Measurements from ENCODE around the gene SLC17A2. TPM values are rescaled to one million over a fixed set of nuclear protein-coding genes. Genes with fewer than 3 reads are reported as not detected.

Gene SLC17A2
- total and polyA plus RNA-seq, 2 experiments from 2014 or later = not detected

- Histone ChIP-seq H2AFZ (no peak overlapping the region), H3K36me3 (ENCODE audit: insufficient read depth) (no peaks in the 10 kb centered on the region), H4K20me1 (replicated peaks; ENCODE audit: insufficient read depth) (no peaks in the 10 kb centered on the region), H3K9me2 (ENCODE audit: insufficient read depth) (no peaks in the 10 kb centered on the region), H3K79me2 (replicated peaks; ENCODE audit: insufficient read depth) (no peaks in the 10 kb centered on the region), H3F3A (replicated peaks; ENCODE audit: low read depth) (no peaks in the 10 kb centered on the region), H3K4me3 (no peak overlapping the region), H3K27me3 (ENCODE audit: insufficient read depth) (no peaks in the 10 kb centered on the region), H3K27ac (ENCODE audit: low read depth) (no peak overlapping the region), H3K4me2 (no peak overlapping the region), H3K4me1 (ENCODE audit: insufficient read depth) (no peaks in the 10 kb centered on the region)
- no peaks in the 10 kb centered on the region for H3K4me1 Mint-ChIP-seq
- H3K27ac Mint-ChIP-seq = no peak overlapping the region
- no peak overlapping the region for H3K4me3 Mint-ChIP-seq
- ATAC-seq = no peak
- H3K36me3 Mint-ChIP-seq (ENCODE audit: low read depth) = no peaks in the 10 kb centered on the region
- no peaks in the 10 kb centered on the region for H3K27me3 Mint-ChIP-seq (ENCODE audit: insufficient read depth, low read depth, poor library complexity)
- no peaks in the 10 kb centered on the region for H3K9me3 Mint-ChIP-seq
- DNase-seq (ENCODE audit: low spot score) = no peak
- TF ChIP-seq, protein P1, sequence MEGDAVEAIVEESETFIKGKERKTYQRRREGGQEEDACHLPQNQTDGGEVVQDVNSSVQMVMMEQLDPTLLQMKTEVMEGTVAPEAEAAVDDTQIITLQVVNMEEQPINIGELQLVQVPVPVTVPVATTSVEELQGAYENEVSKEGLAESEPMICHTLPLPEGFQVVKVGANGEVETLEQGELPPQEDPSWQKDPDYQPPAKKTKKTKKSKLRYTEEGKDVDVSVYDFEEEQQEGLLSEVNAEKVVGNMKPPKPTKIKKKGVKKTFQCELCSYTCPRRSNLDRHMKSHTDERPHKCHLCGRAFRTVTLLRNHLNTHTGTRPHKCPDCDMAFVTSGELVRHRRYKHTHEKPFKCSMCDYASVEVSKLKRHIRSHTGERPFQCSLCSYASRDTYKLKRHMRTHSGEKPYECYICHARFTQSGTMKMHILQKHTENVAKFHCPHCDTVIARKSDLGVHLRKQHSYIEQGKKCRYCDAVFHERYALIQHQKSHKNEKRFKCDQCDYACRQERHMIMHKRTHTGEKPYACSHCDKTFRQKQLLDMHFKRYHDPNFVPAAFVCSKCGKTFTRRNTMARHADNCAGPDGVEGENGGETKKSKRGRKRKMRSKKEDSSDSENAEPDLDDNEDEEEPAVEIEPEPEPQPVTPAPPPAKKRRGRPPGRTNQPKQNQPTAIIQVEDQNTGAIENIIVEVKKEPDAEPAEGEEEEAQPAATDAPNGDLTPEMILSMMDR (conservative IDR thresholded peaks at IDR 0.05; ENCODE audit: low read depth in 2 of 2) = no peak
- TF ChIP-seq CREB1 (CRISPR knock-in tag; IDR thresholded peaks at IDR 0.05; ENCODE audit: low read depth) (no peak), POLR2AphosphoS5 (IDR thresholded peaks at IDR 0.05; ENCODE audit: low read depth) (no peak), ETS1 (IDR thresholded peaks at IDR 0.05) (no peak), REST (IDR thresholded peaks at IDR 0.05; ENCODE audit: unreplicated experiment) (no peak), NANOG (IDR thresholded peaks at IDR 0.05; ENCODE audit: borderline replicate concordance) (no peak), ZNF331 (CRISPR knock-in tag; IDR thresholded peaks at IDR 0.05; ENCODE audit: low read depth) (no peak), JUNB (IDR thresholded peaks at IDR 0.05; ENCODE audit: unreplicated experiment) (no peak), ZNF114 (CRISPR knock-in tag; IDR thresholded peaks at IDR 0.05) (no peak), EZH2phosphoT487 (IDR thresholded peaks at IDR 0.05; ENCODE audit: unreplicated experiment) (no peak), STAT1 (IDR thresholded peaks at IDR 0.05; ENCODE audit: unreplicated experiment) (no peak), EZH2 (IDR thresholded peaks at IDR 0.05; ENCODE audit: low read depth, unreplicated experiment) (no peak)
- TF ChIP-seq, protein P2, sequence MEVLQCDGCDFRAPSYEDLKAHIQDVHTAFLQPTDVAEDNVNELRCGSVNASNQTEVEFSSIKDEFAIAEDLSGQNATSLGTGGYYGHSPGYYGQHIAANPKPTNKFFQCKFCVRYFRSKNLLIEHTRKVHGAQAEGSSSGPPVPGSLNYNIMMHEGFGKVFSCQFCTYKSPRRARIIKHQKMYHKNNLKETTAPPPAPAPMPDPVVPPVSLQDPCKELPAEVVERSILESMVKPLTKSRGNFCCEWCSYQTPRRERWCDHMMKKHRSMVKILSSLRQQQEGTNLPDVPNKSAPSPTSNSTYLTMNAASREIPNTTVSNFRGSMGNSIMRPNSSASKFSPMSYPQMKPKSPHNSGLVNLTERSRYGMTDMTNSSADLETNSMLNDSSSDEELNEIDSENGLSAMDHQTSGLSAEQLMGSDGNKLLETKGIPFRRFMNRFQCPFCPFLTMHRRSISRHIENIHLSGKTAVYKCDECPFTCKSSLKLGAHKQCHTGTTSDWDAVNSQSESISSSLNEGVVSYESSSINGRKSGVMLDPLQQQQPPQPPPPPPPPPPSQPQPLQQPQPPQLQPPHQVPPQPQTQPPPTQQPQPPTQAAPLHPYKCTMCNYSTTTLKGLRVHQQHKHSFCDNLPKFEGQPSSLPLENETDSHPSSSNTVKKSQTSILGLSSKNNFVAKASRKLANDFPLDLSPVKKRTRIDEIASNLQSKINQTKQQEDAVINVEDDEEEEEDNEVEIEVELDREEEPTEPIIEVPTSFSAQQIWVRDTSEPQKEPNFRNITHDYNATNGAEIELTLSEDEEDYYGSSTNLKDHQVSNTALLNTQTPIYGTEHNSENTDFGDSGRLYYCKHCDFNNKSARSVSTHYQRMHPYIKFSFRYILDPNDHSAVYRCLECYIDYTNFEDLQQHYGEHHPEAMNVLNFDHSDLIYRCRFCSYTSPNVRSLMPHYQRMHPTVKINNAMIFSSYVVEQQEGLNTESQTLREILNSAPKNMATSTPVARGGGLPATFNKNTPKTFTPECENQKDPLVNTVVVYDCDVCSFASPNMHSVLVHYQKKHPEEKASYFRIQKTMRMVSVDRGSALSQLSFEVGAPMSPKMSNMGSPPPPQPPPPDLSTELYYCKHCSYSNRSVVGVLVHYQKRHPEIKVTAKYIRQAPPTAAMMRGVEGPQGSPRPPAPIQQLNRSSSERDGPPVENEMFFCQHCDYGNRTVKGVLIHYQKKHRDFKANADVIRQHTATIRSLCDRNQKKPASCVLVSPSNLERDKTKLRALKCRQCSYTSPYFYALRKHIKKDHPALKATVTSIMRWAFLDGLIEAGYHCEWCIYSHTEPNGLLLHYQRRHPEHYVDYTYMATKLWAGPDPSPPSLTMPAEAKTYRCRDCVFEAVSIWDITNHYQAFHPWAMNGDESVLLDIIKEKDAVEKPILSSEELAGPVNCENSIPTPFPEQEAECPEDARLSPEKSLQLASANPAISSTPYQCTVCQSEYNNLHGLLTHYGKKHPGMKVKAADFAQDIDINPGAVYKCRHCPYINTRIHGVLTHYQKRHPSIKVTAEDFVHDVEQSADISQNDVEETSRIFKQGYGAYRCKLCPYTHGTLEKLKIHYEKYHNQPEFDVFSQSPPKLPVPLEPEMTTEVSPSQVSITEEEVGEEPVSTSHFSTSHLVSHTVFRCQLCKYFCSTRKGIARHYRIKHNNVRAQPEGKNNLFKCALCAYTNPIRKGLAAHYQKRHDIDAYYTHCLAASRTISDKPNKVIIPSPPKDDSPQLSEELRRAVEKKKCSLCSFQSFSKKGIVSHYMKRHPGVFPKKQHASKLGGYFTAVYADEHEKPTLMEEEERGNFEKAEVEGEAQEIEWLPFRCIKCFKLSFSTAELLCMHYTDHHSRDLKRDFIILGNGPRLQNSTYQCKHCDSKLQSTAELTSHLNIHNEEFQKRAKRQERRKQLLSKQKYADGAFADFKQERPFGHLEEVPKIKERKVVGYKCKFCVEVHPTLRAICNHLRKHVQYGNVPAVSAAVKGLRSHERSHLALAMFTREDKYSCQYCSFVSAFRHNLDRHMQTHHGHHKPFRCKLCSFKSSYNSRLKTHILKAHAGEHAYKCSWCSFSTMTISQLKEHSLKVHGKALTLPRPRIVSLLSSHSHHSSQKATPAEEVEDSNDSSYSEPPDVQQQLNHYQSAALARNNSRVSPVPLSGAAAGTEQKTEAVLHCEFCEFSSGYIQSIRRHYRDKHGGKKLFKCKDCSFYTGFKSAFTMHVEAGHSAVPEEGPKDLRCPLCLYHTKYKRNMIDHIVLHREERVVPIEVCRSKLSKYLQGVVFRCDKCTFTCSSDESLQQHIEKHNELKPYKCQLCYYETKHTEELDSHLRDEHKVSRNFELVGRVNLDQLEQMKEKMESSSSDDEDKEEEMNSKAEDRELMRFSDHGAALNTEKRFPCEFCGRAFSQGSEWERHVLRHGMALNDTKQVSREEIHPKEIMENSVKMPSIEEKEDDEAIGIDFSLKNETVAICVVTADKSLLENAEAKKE (CRISPR knock-in tag; IDR thresholded peaks at IDR 0.05) = no peak
These were observed 37.6 kb downstream of the SLC17A2 start for GRCh38 chr6:25892877-25893276.
